Mucosa of stomach (tissue), 1 donor: ENCODE measurements around the gene PDZD7.

ENCODE experiments used
- H3K27me3 ChIP-seq: one replicate; pipeline ENCODE4 v1.7.0; 2013; ENCODE audit warnings: mild to moderate bottlenecking, low read length; ENCODE audit not compliant: control insufficient read depth, insufficient read depth
- H3K36me3 ChIP-seq: one replicate; pipeline ENCODE4 v1.7.0; 2013; ENCODE audit warnings: low read length; ENCODE audit not compliant: control insufficient read depth, insufficient read depth
- H3K4me1 ChIP-seq: one replicate; pipeline ENCODE4 v1.7.0; 2013; ENCODE audit warnings: mild to moderate bottlenecking, low read length; ENCODE audit not compliant: control insufficient read depth, insufficient read depth
- H3K4me3 ChIP-seq: one replicate; pipeline ENCODE4 v1.7.0; 2013; ENCODE audit warnings: low read length
- H3K9ac ChIP-seq: one replicate; pipeline ENCODE4 v1.7.0; 2013; ENCODE audit warnings: mild to moderate bottlenecking, low read length, moderate library complexity
- H3K9me3 ChIP-seq: one replicate; pipeline ENCODE4 v1.7.0; 2013; ENCODE audit warnings: mild to moderate bottlenecking, low read length, moderate library complexity; ENCODE audit not compliant: control insufficient read depth
- donor health status: Pancreatic carcinoma.

PDZD7 gene

GRCh38 chr10:100987685-100988049 lies 43.3 kb downstream of the PDZD7 start:
- H3K4me1 ChIP-seq = peaks cover 17% of the 10 kb centered on the region
- no peaks in the 10 kb centered on the region for H3K36me3 ChIP-seq
- H3K9ac ChIP-seq = peak overlapping the region; percentile 77
- peak overlapping the region; percentile 100 for H3K4me3 ChIP-seq
- H3K9me3 ChIP-seq = no peaks in the 10 kb centered on the region
- no peaks in the 10 kb centered on the region for H3K27me3 ChIP-seq

GRCh38 chr10:100986952-100987684 lies 43.8 kb downstream of the PDZD7 start, which contains the start of the genes MRPL43 and TWNK:
MRPL43 (minus strand) TSS chr10:100987497; CDS start chr10:100987443, 54 bp downstream.
TWNK (plus strand) TSS chr10:100987543; CDS start chr10:100988211, 668 bp downstream.
- Histone ChIP-seq H3K9ac (peak within 1 kb of the TSS; percentile 77), H3K4me3 (peak within 1 kb of the TSS; percentile 100), H3K36me3 (no peaks in the 10 kb centered on the region), H3K9me3 (no peaks in the 10 kb centered on the region), H3K4me1 (peaks cover 17% of the 10 kb centered on the region), H3K27me3 (no peaks in the 10 kb centered on the region)

- no peaks in the 10 kb centered on the region for H3K27me3 ChIP-seq
- H3K4me1 ChIP-seq = peaks cover 17% of the 10 kb centered on the region
- no peaks in the 10 kb centered on the region for H3K9me3 ChIP-seq
- peak overlapping the region; percentile 77 for H3K9ac ChIP-seq
- no peaks in the 10 kb centered on the region for H3K36me3 ChIP-seq
- peak overlapping the region; percentile 100 for H3K4me3 ChIP-seq
Observed at GRCh38 chr10:100986623-100986951, 44.3 kb downstream of the PDZD7 start.

GRCh38 chr10:100985336-100985735 lies 45.6 kb downstream of the PDZD7 start:
- no peaks in the 10 kb centered on the region for H3K27me3 ChIP-seq
- H3K9ac ChIP-seq = no peak overlapping the region
- H3K4me3 ChIP-seq = no peak overlapping the region
- H3K36me3 ChIP-seq = no peaks in the 10 kb centered on the region
- H3K4me1 ChIP-seq = peaks cover 17% of the 10 kb centered on the region
- no peaks in the 10 kb centered on the region for H3K9me3 ChIP-seq

- Histone ChIP-seq H3K4me3 (no peak overlapping the region), H3K27me3 (no peaks in the 10 kb centered on the region), H3K9me3 (no peaks in the 10 kb centered on the region), H3K36me3 (peaks cover 4% of the 10 kb centered on the region), H3K9ac (no peak overlapping the region), H3K4me1 (peaks cover 17% of the 10 kb centered on the region)
Observed at GRCh38 chr10:100984672-100985177, 46.2 kb downstream of the PDZD7 start.

- no peak overlapping the region for H3K4me3 ChIP-seq
- peaks cover 8% of the 10 kb centered on the region for H3K36me3 ChIP-seq
- peaks cover 17% of the 10 kb centered on the region for H3K4me1 ChIP-seq
- no peak overlapping the region for H3K9ac ChIP-seq
- H3K9me3 ChIP-seq = no peaks in the 10 kb centered on the region
- H3K27me3 ChIP-seq = no peaks in the 10 kb centered on the region
Observed at GRCh38 chr10:100983868-100984671, 46.9 kb downstream of the PDZD7 start.

- Histone ChIP-seq H3K4me1 (peaks cover 15% of the 10 kb centered on the region), H3K36me3 (peaks cover 8% of the 10 kb centered on the region), H3K9me3 (no peaks in the 10 kb centered on the region), H3K27me3 (no peaks in the 10 kb centered on the region), H3K4me3 (no peak overlapping the region), H3K9ac (no peak overlapping the region)
Observed at GRCh38 chr10:100982916-100983830, 47.8 kb downstream of the PDZD7 start.

- Histone ChIP-seq H3K9ac (no peak overlapping the region), H3K4me3 (no peak overlapping the region), H3K36me3 (peaks cover 10% of the 10 kb centered on the region), H3K9me3 (no peaks in the 10 kb centered on the region), H3K27me3 (no peaks in the 10 kb centered on the region), H3K4me1 (peaks cover under 1% of the 10 kb centered on the region)
Observed at GRCh38 chr10:100981178-100981772, 49.7 kb downstream of the PDZD7 start.

- Histone ChIP-seq H3K36me3 (peaks cover 14% of the 10 kb centered on the region), H3K4me3 (no peak overlapping the region), H3K9me3 (no peaks in the 10 kb centered on the region), H3K4me1 (no peaks in the 10 kb centered on the region), H3K9ac (no peak overlapping the region), H3K27me3 (no peaks in the 10 kb centered on the region)
Observed at GRCh38 chr10:100980711-100981110, 50.2 kb downstream of the PDZD7 start.

GRCh38 chr10:100980311-100980710 lies 50.6 kb downstream of the PDZD7 start:
- Histone ChIP-seq H3K4me1 (no peaks in the 10 kb centered on the region), H3K36me3 (peaks cover 14% of the 10 kb centered on the region), H3K27me3 (no peaks in the 10 kb centered on the region), H3K9me3 (no peaks in the 10 kb centered on the region), H3K9ac (no peak overlapping the region), H3K4me3 (no peak overlapping the region)

GRCh38 chr10:100979791-100980272 lies 51.1 kb downstream of the PDZD7 start:
- Histone ChIP-seq H3K4me3 (no peak overlapping the region), H3K27me3 (no peaks in the 10 kb centered on the region), H3K36me3 (peaks cover 14% of the 10 kb centered on the region), H3K4me1 (no peaks in the 10 kb centered on the region), H3K9me3 (no peaks in the 10 kb centered on the region), H3K9ac (no peak overlapping the region)
